PFSK-1 (cell line): Measurements from ENCODE around the gene GPRIN1.

ENCODE experiments used
- FOXP2 ChIP-seq: optimal IDR thresholded peaks from 2 replicates; pipeline ENCODE3; 2011; ENCODE audit warnings: borderline replicate concordance, control low read depth, inconsistent platforms; ENCODE audit not compliant: insufficient read depth; ENCODE audit errors: extremely low read length, extremely low read depth
- POLR2AphosphoS5 ChIP-seq: IDR thresholded peaks from 2 replicates; pipeline ENCODE4 v1.6.1; 2012; ENCODE audit warnings: low read depth, mild to moderate bottlenecking, control low read depth, low read length, moderate library complexity
- REST ChIP-seq, 2 experiments: IDR thresholded peaks; 2 replicates each; pipeline versions ENCODE4 v1.6.1 to v1.8.0; 2011 to 2012; ENCODE audit warnings: low read depth in 2 of 2, low read length in 2 of 2, control low read depth in 1 of 2, inconsistent platforms in 1 of 2, mild to moderate bottlenecking in 1 of 2, moderate library complexity in 1 of 2; ENCODE audit not compliant: insufficient read depth in 1 of 2
- SIN3A ChIP-seq: IDR thresholded peaks from 2 replicates; pipeline ENCODE4 v1.6.1; 2012; ENCODE audit warnings: mild to moderate bottlenecking, low read length, moderate library complexity, borderline replicate concordance; ENCODE audit not compliant: insufficient read depth
- TAF1 ChIP-seq: IDR thresholded peaks from 2 replicates; pipeline ENCODE4 v1.6.1; 2012; ENCODE audit warnings: low read length, control low read depth, borderline replicate concordance; ENCODE audit not compliant: insufficient read depth

The GPRIN1 gene

DNA sequence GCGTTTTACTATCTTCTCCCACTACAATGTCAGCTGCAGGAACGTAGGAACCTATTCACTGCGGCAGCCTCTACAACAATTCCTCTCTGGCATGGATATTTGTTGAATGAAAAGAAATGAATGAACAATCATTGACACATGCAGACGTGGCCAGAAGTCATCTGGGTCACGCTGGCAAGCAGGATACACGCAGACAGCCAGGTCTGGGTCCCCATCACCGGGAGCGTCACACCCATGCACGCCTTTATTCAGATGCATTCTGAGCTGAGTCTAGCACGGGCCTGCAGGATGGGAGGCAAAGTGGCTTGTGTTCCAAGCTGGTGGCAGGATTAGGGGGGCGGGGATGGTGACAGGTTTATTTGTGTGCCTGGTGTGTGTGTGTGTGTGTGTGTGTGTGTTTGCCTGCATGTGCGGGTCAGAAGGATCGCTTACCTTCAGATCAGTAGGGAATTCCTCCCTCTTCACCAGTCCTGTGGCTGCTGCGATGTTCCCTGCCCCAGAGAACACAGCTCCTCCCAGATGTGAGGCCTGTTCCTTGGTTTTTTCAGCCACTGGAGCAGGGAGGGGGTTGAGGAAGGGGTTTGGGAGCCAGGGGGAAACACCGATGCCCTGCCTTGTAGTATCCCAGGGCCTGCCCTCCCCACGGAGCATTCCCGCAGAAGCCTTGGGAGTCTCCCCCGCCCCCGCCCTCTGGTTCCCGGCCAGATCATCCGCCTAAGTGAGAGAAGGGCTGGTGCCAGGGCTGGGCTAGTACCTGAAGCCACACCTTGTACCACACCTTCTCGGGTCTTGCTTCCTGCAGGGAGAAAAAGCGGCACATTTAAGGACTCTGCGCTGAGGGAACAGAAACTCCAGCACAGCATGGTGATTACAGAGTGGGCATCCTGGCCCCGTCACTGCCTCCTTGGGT lies 16.3 kb upstream of the GPRIN1 start:
- TF ChIP-seq TAF1 (no peak), SIN3A (no peak), FOXP2 (no peak), REST (IDR thresholded peaks at IDR 0.05; ENCODE audit: insufficient read depth in 1 of 2, low read depth in 2 of 2, low read length in 2 of 2) (no peak), POLR2AphosphoS5 (no peak)

DNA sequence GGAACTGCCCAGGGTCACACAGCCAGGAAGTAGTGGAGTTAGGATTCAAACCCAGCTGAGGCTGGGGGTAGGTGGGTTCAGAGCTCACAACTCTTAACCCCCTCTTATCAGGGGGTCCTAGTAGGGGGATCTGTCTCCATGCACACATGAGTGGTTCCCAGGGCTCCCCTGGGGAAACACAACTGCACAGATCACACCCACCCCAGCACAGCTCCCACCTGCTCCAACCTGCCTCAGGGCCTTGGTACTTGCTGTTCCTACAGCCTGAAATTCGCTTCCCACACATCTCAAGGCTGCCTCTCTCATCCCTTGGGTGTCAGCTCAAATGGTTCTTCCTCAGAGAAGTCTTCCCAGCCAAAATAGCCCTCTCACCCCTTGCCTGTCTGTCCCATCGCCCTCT lies 15.6 kb upstream of the GPRIN1 start:
- no peak for TF ChIP-seq FOXP2
- TF ChIP-seq TAF1 = no peak
- no peak for TF ChIP-seq REST (IDR thresholded peaks at IDR 0.05; ENCODE audit: insufficient read depth in 1 of 2, low read depth in 2 of 2, low read length in 2 of 2)
- TF ChIP-seq SIN3A = no peak
- TF ChIP-seq POLR2AphosphoS5 = no peak

DNA sequence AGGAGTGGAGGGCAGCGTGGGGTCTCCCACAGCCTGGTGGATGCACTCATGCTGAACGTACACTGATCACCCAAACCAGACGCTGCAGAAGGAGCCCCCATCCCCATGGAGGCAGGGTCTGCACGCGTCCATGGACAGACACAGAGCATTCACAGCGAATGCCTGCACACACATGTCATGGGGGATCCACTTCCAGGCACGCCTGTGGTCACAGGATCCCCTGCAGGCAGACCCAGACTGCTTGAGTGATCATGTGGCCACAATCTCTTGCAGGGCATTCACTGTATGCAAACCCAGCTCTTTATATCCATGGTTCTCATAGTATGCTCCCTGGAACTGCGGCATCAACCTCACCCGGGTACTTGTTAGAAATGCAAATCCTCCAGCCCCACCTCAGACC lies 15.0 kb upstream of the GPRIN1 start:
- no peak for TF ChIP-seq REST (IDR thresholded peaks at IDR 0.05; ENCODE audit: insufficient read depth in 1 of 2, low read depth in 2 of 2, low read length in 2 of 2)
- no peak for TF ChIP-seq SIN3A
- TF ChIP-seq FOXP2 = no peak
- no peak for TF ChIP-seq TAF1
- no peak for TF ChIP-seq POLR2AphosphoS5

DNA sequence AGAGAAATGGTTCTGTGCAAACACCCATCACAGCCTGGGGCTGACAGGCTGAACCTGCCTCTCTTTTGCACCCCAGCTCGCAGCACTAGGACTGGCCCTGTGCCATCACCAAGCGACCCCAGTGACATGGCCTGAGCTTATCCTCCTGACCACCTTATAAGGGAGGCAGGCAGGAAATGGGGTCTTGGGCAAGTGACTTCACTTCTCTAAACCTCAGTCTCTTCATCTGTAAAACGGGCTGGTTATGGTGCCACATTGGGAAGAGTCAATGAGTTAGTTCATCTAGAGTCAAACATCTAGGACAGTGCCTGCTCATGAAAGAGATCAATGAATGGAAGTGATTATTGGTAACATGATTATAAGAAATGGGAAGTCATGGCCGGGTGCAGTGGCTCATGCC lies 14.2 kb upstream of the GPRIN1 start:
- TF ChIP-seq TAF1 (no peak), POLR2AphosphoS5 (no peak), FOXP2 (no peak), SIN3A (no peak), REST (IDR thresholded peaks at IDR 0.05; ENCODE audit: insufficient read depth in 1 of 2, low read depth in 2 of 2, low read length in 2 of 2) (no peak)

DNA sequence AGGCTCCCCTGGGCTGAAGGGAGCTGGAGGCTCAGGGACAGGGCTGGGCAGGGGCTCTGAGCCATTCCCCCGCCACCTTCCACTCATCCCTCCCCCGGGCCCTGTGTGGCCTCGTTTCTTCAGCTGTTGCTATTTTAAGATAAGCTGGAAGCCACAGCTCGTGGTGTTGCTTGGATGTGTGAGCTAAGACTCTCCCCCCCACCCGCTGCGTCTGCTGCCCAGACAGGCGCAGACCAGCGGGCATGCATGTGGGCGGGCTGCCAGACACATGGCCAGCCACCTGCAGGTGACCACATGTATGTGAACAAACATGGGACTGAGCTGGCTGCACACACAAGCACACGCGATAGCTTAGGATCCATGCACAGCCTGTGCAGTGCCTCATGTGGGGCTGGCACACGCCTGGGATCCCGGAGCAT lies 11.7 kb upstream of the GPRIN1 start:
- TF ChIP-seq SIN3A (no peak), FOXP2 (no peak), POLR2AphosphoS5 (no peak), TAF1 (no peak), REST (IDR thresholded peaks at IDR 0.05; ENCODE audit: insufficient read depth in 1 of 2, low read depth in 2 of 2, low read length in 2 of 2) (no peak)
